ENCODE measurements around the gene RGS12. TPM values are rescaled to one million over a fixed set of nuclear protein-coding genes. Genes with fewer than 3 reads are reported as not detected.

Gene RGS12
- total RNA-seq, 1 donor from 2014 or later = 116 TPM

DNA sequence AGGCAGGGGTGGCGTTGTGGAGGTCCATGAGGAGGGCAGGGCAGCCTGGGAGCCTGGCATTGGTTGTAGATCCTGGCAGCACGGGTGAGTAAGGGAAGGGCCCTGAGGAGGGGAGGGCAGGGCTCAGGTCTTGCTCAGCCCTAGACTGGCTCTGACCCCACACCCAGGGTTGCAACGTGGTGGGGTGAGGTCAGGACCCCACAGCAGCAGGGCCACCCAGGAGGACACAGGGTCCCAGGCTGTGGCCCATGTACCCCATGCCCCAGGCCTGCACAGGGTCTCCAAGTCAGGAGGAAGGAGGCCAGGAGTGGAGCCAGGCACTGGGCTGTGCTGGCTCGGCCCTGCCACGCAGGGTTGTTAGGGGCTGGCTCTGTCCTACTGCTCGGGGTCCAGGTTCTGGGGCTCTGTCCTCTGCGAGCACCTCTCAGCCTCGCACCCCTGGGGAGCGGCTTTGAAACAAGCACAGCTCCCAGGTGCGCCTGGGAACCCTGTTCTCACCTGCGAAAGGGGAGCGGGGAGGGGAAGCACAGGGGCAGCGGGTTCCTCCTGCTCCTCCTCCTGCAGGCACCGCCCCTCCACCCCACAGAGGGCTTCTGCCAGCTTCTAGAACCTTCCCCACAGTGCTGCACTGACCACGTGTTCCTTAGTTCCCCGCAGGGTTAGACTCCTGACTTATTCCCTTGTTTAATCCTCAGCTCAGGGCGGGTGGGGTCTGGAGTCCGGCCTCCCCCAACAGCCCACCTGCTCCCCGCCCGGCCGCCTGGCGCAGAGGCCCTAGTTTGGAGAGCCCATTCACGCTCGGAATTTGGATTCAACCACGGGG is 23.5 kb upstream of the RGS12 start:
- Mint-ChIP-seq H3K4me1 (ENCODE audit: unreplicated experiment) (peaks cover 6% of the 10 kb centered on the region), H3K27me3 (ENCODE audit: unreplicated experiment) (peaks cover 5% of the 10 kb centered on the region), H3K9me3 (ENCODE audit: unreplicated experiment) (no peaks in the 10 kb centered on the region), H3K36me3 (ENCODE audit: low read depth, unreplicated experiment) (no peaks in the 10 kb centered on the region), H3K27ac (ENCODE audit: unreplicated experiment) (no peak overlapping the region), H3K4me3 (ENCODE audit: unreplicated experiment) (no peak overlapping the region)
- TF ChIP-seq, protein P1, sequence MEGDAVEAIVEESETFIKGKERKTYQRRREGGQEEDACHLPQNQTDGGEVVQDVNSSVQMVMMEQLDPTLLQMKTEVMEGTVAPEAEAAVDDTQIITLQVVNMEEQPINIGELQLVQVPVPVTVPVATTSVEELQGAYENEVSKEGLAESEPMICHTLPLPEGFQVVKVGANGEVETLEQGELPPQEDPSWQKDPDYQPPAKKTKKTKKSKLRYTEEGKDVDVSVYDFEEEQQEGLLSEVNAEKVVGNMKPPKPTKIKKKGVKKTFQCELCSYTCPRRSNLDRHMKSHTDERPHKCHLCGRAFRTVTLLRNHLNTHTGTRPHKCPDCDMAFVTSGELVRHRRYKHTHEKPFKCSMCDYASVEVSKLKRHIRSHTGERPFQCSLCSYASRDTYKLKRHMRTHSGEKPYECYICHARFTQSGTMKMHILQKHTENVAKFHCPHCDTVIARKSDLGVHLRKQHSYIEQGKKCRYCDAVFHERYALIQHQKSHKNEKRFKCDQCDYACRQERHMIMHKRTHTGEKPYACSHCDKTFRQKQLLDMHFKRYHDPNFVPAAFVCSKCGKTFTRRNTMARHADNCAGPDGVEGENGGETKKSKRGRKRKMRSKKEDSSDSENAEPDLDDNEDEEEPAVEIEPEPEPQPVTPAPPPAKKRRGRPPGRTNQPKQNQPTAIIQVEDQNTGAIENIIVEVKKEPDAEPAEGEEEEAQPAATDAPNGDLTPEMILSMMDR (IDR thresholded peaks at IDR 0.05; ENCODE audit: unreplicated experiment) = no peak
- DNase-seq (ENCODE audit: low spot score) = no peak

DNA sequence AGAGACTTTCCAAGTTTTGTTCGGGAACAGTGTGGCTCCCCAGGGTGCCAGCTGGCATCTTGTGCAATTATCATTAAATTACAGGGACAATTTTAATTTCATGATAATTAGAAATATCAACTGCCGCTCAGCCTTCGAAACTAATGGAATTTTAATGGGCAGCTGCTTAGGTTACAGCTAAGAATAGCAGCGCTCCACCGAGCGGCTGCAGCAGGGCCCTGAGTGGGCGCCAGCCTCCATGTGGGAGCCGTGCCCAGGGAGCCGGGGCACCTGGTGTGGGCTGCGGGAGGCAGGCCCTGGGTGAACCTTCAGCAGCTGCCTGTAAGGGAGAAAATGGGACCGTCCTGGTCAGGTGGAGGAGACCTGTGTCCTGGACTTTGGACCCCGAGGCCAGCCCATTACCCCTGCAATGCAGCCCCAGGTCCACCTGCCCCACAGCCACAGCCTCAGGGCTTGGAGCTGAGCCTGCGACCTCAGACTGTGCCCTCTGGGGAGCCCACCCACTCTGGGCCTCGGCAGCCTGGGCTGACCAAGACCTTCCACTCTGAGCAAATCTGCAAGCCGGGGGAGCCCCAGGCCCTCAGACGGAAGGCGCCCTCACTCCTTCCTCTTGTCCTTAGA is 22.7 kb upstream of the RGS12 start:
- H3K9me3 Mint-ChIP-seq (ENCODE audit: unreplicated experiment) = no peaks in the 10 kb centered on the region
- peaks cover 4% of the 10 kb centered on the region for H3K27me3 Mint-ChIP-seq (ENCODE audit: unreplicated experiment)
- TF ChIP-seq, protein P1 (IDR thresholded peaks at IDR 0.05; ENCODE audit: unreplicated experiment) = no peak
- no peaks in the 10 kb centered on the region for H3K36me3 Mint-ChIP-seq (ENCODE audit: low read depth, unreplicated experiment)
- no peak for DNase-seq (ENCODE audit: low spot score)
- H3K4me3 Mint-ChIP-seq (ENCODE audit: unreplicated experiment) = no peak overlapping the region
- H3K4me1 Mint-ChIP-seq (ENCODE audit: unreplicated experiment) = peaks cover 6% of the 10 kb centered on the region
- H3K27ac Mint-ChIP-seq (ENCODE audit: unreplicated experiment) = no peak overlapping the region

DNA sequence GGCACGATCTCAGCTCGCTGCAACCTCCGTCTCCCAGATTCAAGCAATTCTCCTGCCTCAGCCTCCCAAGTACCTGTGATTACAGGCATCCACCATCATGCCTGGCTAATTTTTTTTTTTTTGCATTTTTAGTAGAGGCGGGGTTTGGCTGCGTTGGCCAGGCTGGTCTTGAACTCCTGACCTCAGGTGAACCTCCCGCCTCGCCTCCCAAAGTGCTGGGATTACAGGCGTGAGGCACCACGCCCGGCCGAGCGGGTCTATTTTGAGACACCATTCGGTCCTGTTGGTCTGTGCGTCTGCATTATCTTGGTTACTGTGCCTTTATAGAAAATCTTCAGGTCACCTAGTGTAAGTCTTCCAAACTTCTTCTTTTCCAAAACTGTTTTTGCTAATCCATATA is 21.7 kb upstream of the RGS12 start:
- Mint-ChIP-seq H3K27me3 (ENCODE audit: unreplicated experiment) (peaks cover 4% of the 10 kb centered on the region), H3K4me3 (ENCODE audit: unreplicated experiment) (no peak overlapping the region)

GRCh38 chr4:3276986-3277385 is 15.8 kb upstream of the RGS12 start:
- no peaks in the 10 kb centered on the region for H3K27me3 Mint-ChIP-seq (ENCODE audit: unreplicated experiment)
- H3K27ac Mint-ChIP-seq (ENCODE audit: unreplicated experiment) = no peak overlapping the region
- no peak overlapping the region for H3K4me3 Mint-ChIP-seq (ENCODE audit: unreplicated experiment)
- no peak for DNase-seq (ENCODE audit: low spot score)
- TF ChIP-seq, protein P1 (IDR thresholded peaks at IDR 0.05; ENCODE audit: unreplicated experiment) = no peak
- H3K4me1 Mint-ChIP-seq (ENCODE audit: unreplicated experiment) = peaks cover 4% of the 10 kb centered on the region
- no peaks in the 10 kb centered on the region for H3K36me3 Mint-ChIP-seq (ENCODE audit: low read depth, unreplicated experiment)
- peaks cover 4% of the 10 kb centered on the region for H3K9me3 Mint-ChIP-seq (ENCODE audit: unreplicated experiment)

More for the DNA sequence above, 21.7 kb upstream of the RGS12 start:
- Mint-ChIP-seq H3K27ac (ENCODE audit: unreplicated experiment) (no peak overlapping the region), H3K4me1 (ENCODE audit: unreplicated experiment) (peaks cover 6% of the 10 kb centered on the region), H3K9me3 (ENCODE audit: unreplicated experiment) (no peaks in the 10 kb centered on the region), H3K36me3 (ENCODE audit: low read depth, unreplicated experiment) (no peaks in the 10 kb centered on the region)
- no peak for DNase-seq (ENCODE audit: low spot score)
- TF ChIP-seq, protein P1 (IDR thresholded peaks at IDR 0.05; ENCODE audit: unreplicated experiment) = no peak

GRCh38 chr4:3280466-3280865 is 12.4 kb upstream of the RGS12 start:
- peaks cover 4% of the 10 kb centered on the region for H3K4me1 Mint-ChIP-seq (ENCODE audit: unreplicated experiment)
- no peak overlapping the region for H3K27ac Mint-ChIP-seq (ENCODE audit: unreplicated experiment)
- no peak for DNase-seq (ENCODE audit: low spot score)
- H3K36me3 Mint-ChIP-seq (ENCODE audit: low read depth, unreplicated experiment) = no peaks in the 10 kb centered on the region
- peaks cover 4% of the 10 kb centered on the region for H3K9me3 Mint-ChIP-seq (ENCODE audit: unreplicated experiment)
- H3K4me3 Mint-ChIP-seq (ENCODE audit: unreplicated experiment) = no peak overlapping the region
- TF ChIP-seq, protein P1 (IDR thresholded peaks at IDR 0.05; ENCODE audit: unreplicated experiment) = no peak
- peaks cover 6% of the 10 kb centered on the region for H3K27me3 Mint-ChIP-seq (ENCODE audit: unreplicated experiment)
